H9 (cell line): ENCODE measurements around the gene TECTB. TPM values are rescaled to one million over a fixed set of nuclear protein-coding genes. Genes with fewer than 3 reads are reported as not detected.

Source experiments
- DNase-seq: peaks from one replicate; pipeline ENCODE4 v3.0.0-alpha.2; 2017
- H2AFZ ChIP-seq: one replicate; pipeline ENCODE4 v1.6.1; 2013; ENCODE audit warnings: mild to moderate bottlenecking, low read length, control low read depth, moderate library complexity
- H2AK5ac ChIP-seq: 2 replicates; pipeline ENCODE4 v1.6.1; 2013; ENCODE audit warnings: low read length, control low read depth, mixed read lengths; ENCODE audit not compliant: insufficient read length
- H2BK120ac ChIP-seq: one replicate; pipeline ENCODE4 v1.6.1; 2013; ENCODE audit warnings: low read depth, mild to moderate bottlenecking, low read length, control low read depth, inconsistent platforms; ENCODE audit not compliant: poor library complexity, severe bottlenecking
- H2BK12ac ChIP-seq: 2 replicates; pipeline ENCODE4 v1.6.1; 2013; ENCODE audit warnings: low read length, control low read depth, mixed read lengths, low read depth; ENCODE audit not compliant: insufficient read length
- H2BK15ac ChIP-seq: 2 replicates; pipeline ENCODE4 v1.6.1; 2013; ENCODE audit warnings: low read depth, low read length, control low read depth
- H2BK20ac ChIP-seq: one replicate; pipeline ENCODE4 v1.6.1; 2013; ENCODE audit warnings: low read depth, mild to moderate bottlenecking, low read length, control low read depth, inconsistent platforms; ENCODE audit not compliant: poor library complexity, severe bottlenecking
- H2BK5ac ChIP-seq: 2 replicates; pipeline ENCODE4 v1.6.1; 2013; ENCODE audit warnings: low read length, control low read depth, mixed read lengths; ENCODE audit not compliant: insufficient read length
- H3K14ac ChIP-seq: 2 replicates; pipeline ENCODE4 v1.6.1; 2013; ENCODE audit warnings: low read length, control low read depth; ENCODE audit not compliant: insufficient read depth
- H3K18ac ChIP-seq: 2 replicates; pipeline ENCODE4 v1.6.1; 2013; ENCODE audit warnings: low read depth, mild to moderate bottlenecking, mixed read lengths, low read length, control low read depth; ENCODE audit not compliant: insufficient read length
- H3K23ac ChIP-seq: 2 replicates; pipeline ENCODE4 v1.6.1; 2013; ENCODE audit warnings: low read length, control low read depth, mixed read lengths, low read depth; ENCODE audit not compliant: insufficient read length
- H3K23me2 ChIP-seq: 2 replicates; pipeline ENCODE4 v1.6.1; 2013; ENCODE audit warnings: low read depth, mild to moderate bottlenecking, mixed read lengths, low read length, control low read depth; ENCODE audit not compliant: insufficient read length, poor library complexity, severe bottlenecking
- H3K27ac ChIP-seq: 2 replicates; pipeline ENCODE4 v1.5.1; 2013; ENCODE audit warnings: low read length, control low read depth, mixed read lengths, low read depth; ENCODE audit not compliant: insufficient read length
- H3K27me3 ChIP-seq: 2 replicates; pipeline ENCODE4 v1.6.1; 2013; ENCODE audit warnings: low read length, control low read depth, inconsistent platforms; ENCODE audit not compliant: insufficient read depth
- H3K4ac ChIP-seq: 2 replicates; pipeline ENCODE4 v1.6.1; 2013; ENCODE audit warnings: low read depth, mild to moderate bottlenecking, control low read depth, inconsistent platforms, low read length, moderate library complexity
- H3K4me1 ChIP-seq: 2 replicates; pipeline ENCODE4 v1.6.1; 2013; ENCODE audit warnings: low read length, control low read depth, inconsistent platforms; ENCODE audit not compliant: insufficient read depth
- H3K4me2 ChIP-seq: 2 replicates; pipeline ENCODE4 v1.6.1; 2013; ENCODE audit warnings: low read length, control low read depth, mixed read lengths; ENCODE audit not compliant: insufficient read length, insufficient read depth
- H3K56ac ChIP-seq: 2 replicates; pipeline ENCODE4 v1.6.1; 2013; ENCODE audit warnings: low read depth, mild to moderate bottlenecking, mixed read lengths, low read length, control low read depth; ENCODE audit not compliant: insufficient read length
- H3K79me1 ChIP-seq: 2 replicates; pipeline ENCODE4 v1.6.1; 2013; ENCODE audit warnings: low read depth, mild to moderate bottlenecking, moderate library complexity, low read length, control low read depth, inconsistent platforms; ENCODE audit not compliant: insufficient read depth, poor library complexity, severe bottlenecking
- H3K79me2 ChIP-seq: 2 replicates; pipeline ENCODE4 v1.6.1; 2013; ENCODE audit warnings: low read length, control low read depth, inconsistent platforms; ENCODE audit not compliant: insufficient read depth
- H3K9ac ChIP-seq: 2 replicates; pipeline ENCODE4 v1.6.1; 2013; ENCODE audit warnings: low read length, control low read depth, mixed read lengths; ENCODE audit not compliant: insufficient read length; ENCODE audit errors: extremely low read depth
- H3K9me3 ChIP-seq: one replicate; pipeline ENCODE4 v1.6.1; 2013; ENCODE audit warnings: low read depth, low read length, inconsistent platforms; ENCODE audit not compliant: control insufficient read depth
- H3T11ph ChIP-seq: one replicate; pipeline ENCODE4 v1.6.1; 2013; ENCODE audit warnings: mild to moderate bottlenecking, low read length, control low read depth, inconsistent platforms
- H4K20me1 ChIP-seq: one replicate; pipeline ENCODE4 v1.6.1; 2013; ENCODE audit not compliant: control insufficient read depth, insufficient read length, insufficient read depth
- H4K5ac ChIP-seq: 2 replicates; pipeline ENCODE4 v1.6.1; 2013; ENCODE audit warnings: low read depth, mild to moderate bottlenecking, mixed read lengths, low read length, control low read depth; ENCODE audit not compliant: insufficient read length
- H4K8ac ChIP-seq: replicated peaks from 2 replicates; pipeline ENCODE4 v1.6.1; 2013; ENCODE audit warnings: low read length, control low read depth, mixed read lengths, low read depth; ENCODE audit not compliant: insufficient read length
- H4K91ac ChIP-seq: 2 replicates; pipeline ENCODE4 v1.6.1; 2013; ENCODE audit warnings: low read depth, mild to moderate bottlenecking, moderate library complexity, mixed read lengths, low read length, control low read depth; ENCODE audit not compliant: insufficient read length
- H3K27ac Mint-ChIP-seq, 3 experiments: 2 replicates in 2 of 3; 3 replicates in 1 of 3; pipeline ENCODE4 v1.8.0; 2020 to 2021; ENCODE audit warnings: mixed read lengths in 3 of 3, mild to moderate bottlenecking in 1 of 3, moderate library complexity in 1 of 3
- H3K27me3 Mint-ChIP-seq: 2 replicates; pipeline ENCODE4 v1.8.0; 2021; ENCODE audit warnings: low read depth, mild to moderate bottlenecking, moderate library complexity, mixed read lengths
- H3K36me3 Mint-ChIP-seq, 3 experiments: 2 replicates in 2 of 3; 3 replicates in 1 of 3; pipeline ENCODE4 v1.8.0; 2020 to 2021; ENCODE audit warnings: low read depth in 3 of 3, mixed read lengths in 3 of 3; ENCODE audit not compliant: insufficient read depth in 1 of 3
- H3K4me1 Mint-ChIP-seq, 2 experiments: 2 replicates each; pipeline ENCODE4 v1.8.0; 2020; ENCODE audit warnings: mixed read lengths in 2 of 2
- H3K4me3 Mint-ChIP-seq, 2 experiments: 2 replicates in 1 of 2; 3 replicates in 1 of 2; pipeline ENCODE4 v1.8.0; 2020 to 2021; ENCODE audit warnings: mild to moderate bottlenecking in 2 of 2, mixed read lengths in 2 of 2, moderate library complexity in 1 of 2
- H3K9me3 Mint-ChIP-seq, 2 experiments: 2 replicates in 1 of 2; 3 replicates in 1 of 2; pipeline ENCODE4 v1.8.0; 2020; ENCODE audit warnings: mild to moderate bottlenecking in 2 of 2, mixed read lengths in 2 of 2, moderate library complexity in 1 of 2
- WGBS: extraction: QIAGEN DNeasy Blood & Tissue Kit; methylation state at CpG from one replicate; pipeline ENCODE4 v1.1.7; 2013; ENCODE audit warnings: missing lambda C conversion rate, low lambda C conversion rate, mixed read lengths; ENCODE audit not compliant: insufficient read length; ENCODE audit errors: extremely low coverage; 5-methylcytosine and 5-hydroxymethylcytosine counted together
- total RNA-seq: library from RNA; stranded (reverse); gene quantifications from 2 replicates; pipeline ENCODE4 v1.2.1, GENCODE V29; 2021
- TF ChIP-seq, protein P1 (sequence below): fragments of 200-600 bp; sonication (generic); conservative IDR thresholded peaks from 3 replicates; pipeline ENCODE4 v1.8.0; 2021; ENCODE audit warnings: antibody characterized with exemption, mild to moderate bottlenecking

Gene TECTB
- total RNA-seq, 1 experiment from 2014 or later: not detected

DNA sequence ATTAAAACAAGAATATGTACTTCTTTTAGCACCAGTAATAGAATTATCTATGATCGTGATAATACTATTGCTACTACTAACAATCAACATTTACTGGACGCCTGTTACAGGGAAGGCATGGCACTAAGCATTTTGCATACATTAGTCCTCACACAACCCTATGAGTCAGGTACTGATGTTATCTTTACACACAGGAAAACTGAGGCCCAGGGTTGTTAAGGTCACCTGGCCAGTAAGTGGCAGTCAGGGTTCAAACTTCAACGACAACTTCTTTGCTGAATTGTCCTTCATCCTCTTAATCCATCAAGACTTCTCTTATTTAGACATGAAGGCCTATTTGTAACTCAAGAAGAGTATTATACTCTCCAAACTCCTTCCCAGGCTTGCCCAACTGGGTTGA, 48.8 kb downstream of the TECTB start:
- peaks cover 0 to 3% of the 10 kb centered on the region in 2 experiments; a peak in 1 of 4 replicates for H3K4me1 Mint-ChIP-seq
- no peak overlapping the region for H3K9ac ChIP-seq

More for the DNA sequence above, 48.8 kb downstream of the TECTB start:
- Mint-ChIP-seq H3K9me3 (no peaks in the 10 kb centered on the region), H3K27me3 (peaks cover 5% of the 10 kb centered on the region; the same call in 1 of the 2 replicates), H3K4me3 (no peak overlapping the region), H3K27ac (no peak overlapping the region), H3K36me3 (no peaks in the 10 kb centered on the region)
- Histone ChIP-seq H2BK15ac (no peak overlapping the region), H3K14ac (no peak overlapping the region), H3K4me1 (no peaks in the 10 kb centered on the region), H3K79me2 (no peaks in the 10 kb centered on the region), H3K56ac (no peak overlapping the region), H3K4ac (no peak overlapping the region), H3T11ph (no peak overlapping the region), H2AFZ (no peak overlapping the region), H3K27me3 (no peaks in the 10 kb centered on the region), H3K27ac (no peak overlapping the region), H3K23me2 (no peaks in the 10 kb centered on the region), H3K9me3 (no peaks in the 10 kb centered on the region), H3K23ac (no peak overlapping the region), H3K18ac (no peak overlapping the region), H2BK20ac (no peak overlapping the region), H4K20me1 (no peaks in the 10 kb centered on the region), H3K79me1 (no peaks in the 10 kb centered on the region), H2BK5ac (no peak overlapping the region), H4K8ac (no peak overlapping the region), H3K4me2 (no peak overlapping the region), H4K91ac (no peak overlapping the region), H2BK120ac (no peak overlapping the region), H4K5ac (no peak overlapping the region), H2BK12ac (no peak overlapping the region), H2AK5ac (no peak overlapping the region)
- no CpG with 5 or more reads among the region's 3 CpGs for WGBS
- TF ChIP-seq, protein P1, sequence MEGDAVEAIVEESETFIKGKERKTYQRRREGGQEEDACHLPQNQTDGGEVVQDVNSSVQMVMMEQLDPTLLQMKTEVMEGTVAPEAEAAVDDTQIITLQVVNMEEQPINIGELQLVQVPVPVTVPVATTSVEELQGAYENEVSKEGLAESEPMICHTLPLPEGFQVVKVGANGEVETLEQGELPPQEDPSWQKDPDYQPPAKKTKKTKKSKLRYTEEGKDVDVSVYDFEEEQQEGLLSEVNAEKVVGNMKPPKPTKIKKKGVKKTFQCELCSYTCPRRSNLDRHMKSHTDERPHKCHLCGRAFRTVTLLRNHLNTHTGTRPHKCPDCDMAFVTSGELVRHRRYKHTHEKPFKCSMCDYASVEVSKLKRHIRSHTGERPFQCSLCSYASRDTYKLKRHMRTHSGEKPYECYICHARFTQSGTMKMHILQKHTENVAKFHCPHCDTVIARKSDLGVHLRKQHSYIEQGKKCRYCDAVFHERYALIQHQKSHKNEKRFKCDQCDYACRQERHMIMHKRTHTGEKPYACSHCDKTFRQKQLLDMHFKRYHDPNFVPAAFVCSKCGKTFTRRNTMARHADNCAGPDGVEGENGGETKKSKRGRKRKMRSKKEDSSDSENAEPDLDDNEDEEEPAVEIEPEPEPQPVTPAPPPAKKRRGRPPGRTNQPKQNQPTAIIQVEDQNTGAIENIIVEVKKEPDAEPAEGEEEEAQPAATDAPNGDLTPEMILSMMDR: no peak
- no peak for DNase-seq
